ENCODE results near the gene EYS.

GRCh38 chr6:63897459-63897858, 1809.6 kb downstream of the EYS start:
- no peak for TF ChIP-seq POLR2A (IDR thresholded peaks at IDR 0.05)
- TF ChIP-seq CTCF (IDR thresholded peaks at IDR 0.05): no peak

Measured in breast epithelium (tissue), 3 donors.